ENCODE measurements around the gene SLC6A11. TPM values are rescaled to one million over a fixed set of nuclear protein-coding genes. Genes with fewer than 3 reads are reported as not detected.

SLC6A11 gene
- total RNA-seq, 1 experiment from 2014 or later = 1.5 TPM

DNA sequence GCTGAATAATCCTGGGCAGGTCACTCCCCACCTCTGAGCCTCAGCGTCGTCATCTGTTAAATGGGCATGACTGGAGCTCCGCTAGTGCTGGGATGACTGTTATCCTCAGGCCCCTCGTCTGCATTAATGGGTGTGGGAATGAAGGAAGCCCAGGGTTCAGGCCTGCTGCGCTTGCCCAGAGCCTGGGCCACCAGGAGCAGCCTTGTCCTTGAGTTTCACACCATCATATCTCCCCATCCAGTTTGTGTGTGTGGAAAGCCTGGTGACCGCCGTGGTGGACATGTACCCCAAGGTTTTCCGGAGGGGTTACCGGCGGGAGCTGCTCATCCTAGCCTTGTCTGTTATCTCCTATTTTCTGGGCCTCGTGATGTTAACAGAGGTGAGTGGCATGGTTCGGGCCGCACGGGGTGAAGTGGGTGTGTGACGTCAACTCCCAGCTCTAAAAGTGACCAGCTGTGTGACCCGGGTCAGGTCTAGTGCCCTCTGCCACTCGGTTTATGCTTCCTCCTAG is 113.0 kb downstream of the SLC6A11 start:
- Mint-ChIP-seq H3K36me3 (ENCODE audit: insufficient read depth in 1 of 3, low read depth in 3 of 3) (no peaks in the 10 kb centered on the region), H3K9me3 (no peaks in the 10 kb centered on the region; a peak in 1 of 5 replicates), H3K27me3 (ENCODE audit: low read depth) (peaks cover 7% of the 10 kb centered on the region), H3K4me3 (no peak overlapping the region), H3K27ac (no peak overlapping the region; a peak in 1 of 7 replicates), H3K4me1 (peaks cover 6 to 13% of the 10 kb centered on the region in 2 experiments)
- Histone ChIP-seq H2BK20ac (ENCODE audit: low read depth, low read length, poor library complexity, severe bottlenecking) (no peak overlapping the region), H4K91ac (ENCODE audit: insufficient read length, low read depth, low read length) (no peak overlapping the region), H3K79me2 (ENCODE audit: insufficient read depth, low read length) (no peaks in the 10 kb centered on the region), H3K14ac (ENCODE audit: insufficient read depth, low read length) (no peak overlapping the region), H2BK12ac (ENCODE audit: insufficient read length, low read depth, low read length) (no peak overlapping the region), H4K8ac (replicated peaks; ENCODE audit: insufficient read length, low read depth, low read length) (no peak overlapping the region), H2BK15ac (ENCODE audit: low read depth, low read length) (no peak overlapping the region), H3K23ac (ENCODE audit: insufficient read length, low read depth, low read length) (no peak overlapping the region), H3K23me2 (ENCODE audit: insufficient read length, low read depth, low read length, poor library complexity, severe bottlenecking) (no peaks in the 10 kb centered on the region), H2BK120ac (ENCODE audit: low read depth, low read length, poor library complexity, severe bottlenecking) (no peak overlapping the region), H2BK5ac (ENCODE audit: insufficient read length, low read length) (no peak overlapping the region), H2AFZ (ENCODE audit: low read length) (no peak overlapping the region), H3K4me2 (ENCODE audit: insufficient read depth, insufficient read length, low read length) (no peak overlapping the region), H3K18ac (ENCODE audit: insufficient read length, low read depth, low read length) (no peak overlapping the region), H3K79me1 (ENCODE audit: insufficient read depth, low read depth, low read length, poor library complexity, severe bottlenecking) (no peaks in the 10 kb centered on the region), H3K27me3 (ENCODE audit: insufficient read depth, low read length) (no peaks in the 10 kb centered on the region), H2AK5ac (ENCODE audit: insufficient read length, low read length) (no peak overlapping the region), H4K20me1 (ENCODE audit: control insufficient read depth, insufficient read depth, insufficient read length) (no peaks in the 10 kb centered on the region), H3K9ac (ENCODE audit: extremely low read depth, insufficient read length, low read length) (no peak overlapping the region), H3T11ph (ENCODE audit: low read length) (no peak overlapping the region), H3K4me1 (ENCODE audit: insufficient read depth, low read length) (no peaks in the 10 kb centered on the region), H3K56ac (ENCODE audit: insufficient read length, low read depth, low read length) (no peak overlapping the region), H3K27ac (ENCODE audit: insufficient read length, low read depth, low read length) (no peak overlapping the region), H3K4ac (ENCODE audit: low read depth, low read length) (no peak overlapping the region), H3K9me3 (ENCODE audit: control insufficient read depth, low read depth, low read length) (no peaks in the 10 kb centered on the region), H4K5ac (ENCODE audit: insufficient read length, low read depth, low read length) (no peak overlapping the region)
- TF ChIP-seq, protein P1, sequence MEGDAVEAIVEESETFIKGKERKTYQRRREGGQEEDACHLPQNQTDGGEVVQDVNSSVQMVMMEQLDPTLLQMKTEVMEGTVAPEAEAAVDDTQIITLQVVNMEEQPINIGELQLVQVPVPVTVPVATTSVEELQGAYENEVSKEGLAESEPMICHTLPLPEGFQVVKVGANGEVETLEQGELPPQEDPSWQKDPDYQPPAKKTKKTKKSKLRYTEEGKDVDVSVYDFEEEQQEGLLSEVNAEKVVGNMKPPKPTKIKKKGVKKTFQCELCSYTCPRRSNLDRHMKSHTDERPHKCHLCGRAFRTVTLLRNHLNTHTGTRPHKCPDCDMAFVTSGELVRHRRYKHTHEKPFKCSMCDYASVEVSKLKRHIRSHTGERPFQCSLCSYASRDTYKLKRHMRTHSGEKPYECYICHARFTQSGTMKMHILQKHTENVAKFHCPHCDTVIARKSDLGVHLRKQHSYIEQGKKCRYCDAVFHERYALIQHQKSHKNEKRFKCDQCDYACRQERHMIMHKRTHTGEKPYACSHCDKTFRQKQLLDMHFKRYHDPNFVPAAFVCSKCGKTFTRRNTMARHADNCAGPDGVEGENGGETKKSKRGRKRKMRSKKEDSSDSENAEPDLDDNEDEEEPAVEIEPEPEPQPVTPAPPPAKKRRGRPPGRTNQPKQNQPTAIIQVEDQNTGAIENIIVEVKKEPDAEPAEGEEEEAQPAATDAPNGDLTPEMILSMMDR (conservative IDR thresholded peaks at IDR 0.05) = no peak
- no CpG with 5 or more reads among the region's 17 CpGs for WGBS (ENCODE audit: extremely low coverage, insufficient read length, low lambda C conversion rate)
- DNase-seq = peak; percentile 20
